GM19351 (cell line): ENCODE data around the gene PXDC1.
"Not testable (repeated sequence)": the region's sequence is repeated elsewhere in the genome, so short reads cannot be mapped to it uniquely, and the experiment has no call there.

ENCODE experiments used
- ATAC-seq: cut with Tn5 transposase; IDR thresholded peaks from one replicate; pipeline ENCODE4 v1.9.1; 2021; ENCODE audit warnings: mild to moderate bottlenecking, moderate library complexity; ENCODE audit not compliant: unreplicated experiment

The PXDC1 gene

GRCh38 chr6:3737149-3737830 is 14.2 kb downstream of the PXDC1 start:
- no peak for ATAC-seq

- no peak for ATAC-seq
Observed at GRCh38 chr6:3735029-3735605, 16.4 kb downstream of the PXDC1 start.

- no peak for ATAC-seq
Observed at GRCh38 chr6:3734023-3734422, 17.5 kb downstream of the PXDC1 start.

- no peak for ATAC-seq
Observed at GRCh38 chr6:3733321-3733925, 18.1 kb downstream of the PXDC1 start.

- no peak for ATAC-seq
Observed at GRCh38 chr6:3732345-3733141, 19.0 kb downstream of the PXDC1 start.

GRCh38 chr6:3731700-3732099 is 19.8 kb downstream of the PXDC1 start:
- ATAC-seq = no peak

- ATAC-seq = no peak
Observed at GRCh38 chr6:3729603-3730344, 21.7 kb downstream of the PXDC1 start.

- no peak for ATAC-seq
Observed at GRCh38 chr6:3727593-3728108, 23.9 kb downstream of the PXDC1 start.

GRCh38 chr6:3727036-3727435 is 24.5 kb downstream of the PXDC1 start:
- ATAC-seq = no peak

- ATAC-seq = peak; percentile 45
Observed at GRCh38 chr6:3726421-3726820, 25.1 kb downstream of the PXDC1 start.

- no peak for ATAC-seq
Observed at GRCh38 chr6:3725145-3726047, 26.1 kb downstream of the PXDC1 start.

- no peak for ATAC-seq
Observed at GRCh38 chr6:3724451-3725144, 26.9 kb downstream of the PXDC1 start.

- ATAC-seq = no peak
Observed at GRCh38 chr6:3723966-3724365, 27.5 kb downstream of the PXDC1 start.

- ATAC-seq = no peak
Observed at GRCh38 chr6:3723251-3723650, 28.3 kb downstream of the PXDC1 start.

GRCh38 chr6:3722785-3723184 is 28.7 kb downstream of the PXDC1 start:
- no peak for ATAC-seq

GRCh38 chr6:3721810-3722621 is 29.5 kb downstream of the PXDC1 start:
- no peak for ATAC-seq

GRCh38 chr6:3720770-3721169 is 30.7 kb downstream of the PXDC1 start:
- not testable (repeated sequence) for ATAC-seq
